Body of pancreas (tissue), 4 donors: Measurements from ENCODE around the gene PRODH2.

Experiments
- POLR2A ChIP-seq, 3 donors: fragments of 450-650 bp; IDR thresholded peaks; one replicate each; pipeline ENCODE4 v1.6.1; 2016; ENCODE audit warnings: antibody characterized with exemption in 3 of 3, mild to moderate bottlenecking in 2 of 3
- TF ChIP-seq, protein P1 (sequence below), 7 experiments: fragments of 450-650 bp in 4 of 7; fragments of 200-600 bp in 3 of 7; sonication (generic) in 3 of 7; IDR thresholded peaks; one replicate each; pipeline ENCODE4 v1.5.1; 2016 to 2019; ENCODE audit warnings: antibody characterized with exemption in 7 of 7

DNA sequence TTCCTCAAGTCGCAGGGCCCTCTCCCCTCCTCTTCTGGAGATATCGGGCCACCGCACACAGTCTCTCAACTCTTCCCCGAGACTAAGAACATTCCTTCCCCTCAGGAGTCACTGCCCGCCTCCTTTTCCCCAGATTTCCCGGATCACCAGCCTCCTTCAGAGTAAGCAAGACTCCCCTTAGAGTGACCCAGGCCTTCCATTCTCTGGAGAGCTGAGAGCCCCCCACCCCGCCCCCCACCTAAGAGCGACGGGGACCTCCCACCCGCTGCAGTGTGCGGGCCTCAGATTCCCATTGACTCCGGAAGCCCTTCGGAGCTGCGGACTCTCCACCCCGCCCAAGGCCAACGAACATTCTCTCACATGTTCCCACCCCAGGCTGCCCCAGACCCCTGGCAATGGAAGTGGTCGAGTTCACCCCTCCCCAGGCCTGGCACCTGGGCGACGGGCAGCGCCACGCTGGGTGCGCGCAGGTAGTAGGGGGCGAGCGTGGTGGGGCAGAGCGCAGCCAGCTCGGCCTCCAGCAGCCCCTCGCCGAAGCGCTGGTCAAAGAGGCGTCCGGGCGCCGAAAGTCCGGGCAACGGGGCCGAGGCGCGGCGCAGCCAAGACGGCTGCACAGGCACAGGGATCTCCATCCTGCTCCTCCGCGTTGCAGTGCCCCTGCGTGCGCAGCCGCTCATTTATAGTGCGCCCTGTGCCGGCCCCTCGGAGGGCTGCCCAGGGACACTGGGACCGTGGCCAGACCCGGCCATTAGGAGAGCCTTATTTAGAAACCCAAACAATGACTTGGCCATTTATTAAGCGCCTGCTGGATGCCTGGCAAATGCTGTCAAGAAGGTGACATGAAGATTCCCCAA, 56.0 kb downstream of the PRODH2 start, which contains the start of gene HSPB6:
- TF ChIP-seq, protein P1, sequence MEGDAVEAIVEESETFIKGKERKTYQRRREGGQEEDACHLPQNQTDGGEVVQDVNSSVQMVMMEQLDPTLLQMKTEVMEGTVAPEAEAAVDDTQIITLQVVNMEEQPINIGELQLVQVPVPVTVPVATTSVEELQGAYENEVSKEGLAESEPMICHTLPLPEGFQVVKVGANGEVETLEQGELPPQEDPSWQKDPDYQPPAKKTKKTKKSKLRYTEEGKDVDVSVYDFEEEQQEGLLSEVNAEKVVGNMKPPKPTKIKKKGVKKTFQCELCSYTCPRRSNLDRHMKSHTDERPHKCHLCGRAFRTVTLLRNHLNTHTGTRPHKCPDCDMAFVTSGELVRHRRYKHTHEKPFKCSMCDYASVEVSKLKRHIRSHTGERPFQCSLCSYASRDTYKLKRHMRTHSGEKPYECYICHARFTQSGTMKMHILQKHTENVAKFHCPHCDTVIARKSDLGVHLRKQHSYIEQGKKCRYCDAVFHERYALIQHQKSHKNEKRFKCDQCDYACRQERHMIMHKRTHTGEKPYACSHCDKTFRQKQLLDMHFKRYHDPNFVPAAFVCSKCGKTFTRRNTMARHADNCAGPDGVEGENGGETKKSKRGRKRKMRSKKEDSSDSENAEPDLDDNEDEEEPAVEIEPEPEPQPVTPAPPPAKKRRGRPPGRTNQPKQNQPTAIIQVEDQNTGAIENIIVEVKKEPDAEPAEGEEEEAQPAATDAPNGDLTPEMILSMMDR (IDR thresholded peaks at IDR 0.05), result no peak
- TF ChIP-seq POLR2A (IDR thresholded peaks at IDR 0.05), result peak in 2 of 3 donors; percentile 57 to 63
